Right lobe of liver (tissue), 4 donors: Measurements from ENCODE around the gene FCMR.

Experiments
- CTCF ChIP-seq, 4 donors: fragments of 200-600 bp in 3 of 4; fragments of 450-650 bp in 1 of 4; IDR thresholded peaks; one replicate each; pipeline versions ENCODE4 v1.5.1 to v1.8.0; 2016 to 2022; ENCODE audit warnings: antibody characterized with exemption in 4 of 4, mild to moderate bottlenecking in 2 of 4
- POLR2A ChIP-seq: fragments of 450-650 bp; IDR thresholded peaks from one replicate; pipeline ENCODE4 v1.6.1; 2017; ENCODE audit warnings: antibody characterized with exemption, mild to moderate bottlenecking
- donor health status: DM: no; HTN: no; CAD: no.
- donor health status: DM: no; HTN: no; CAD: no.
- donor health status: DM: no; HTN: yes; CAD: no.

- TF ChIP-seq CTCF (IDR thresholded peaks at IDR 0.05) (no peak), POLR2A (no peak)
Observed at GRCh38 chr1:206939841-206940587, 18.3 kb upstream of the FCMR start.
